ENCODE measurements around the gene AFAP1L1.

GRCh38 chr5:149366169-149366729, 94.6 kb downstream of the AFAP1L1 start:
- TF ChIP-seq CTCF (IDR thresholded peaks at IDR 0.05) (no peak), EP300 (IDR thresholded peaks at IDR 0.05) (no peak), POLR2A (IDR thresholded peaks at IDR 0.05) (no peak), POLR2AphosphoS5 (IDR thresholded peaks at IDR 0.05) (no peak)
